Measurements from ENCODE around the gene NTM. TPM values are rescaled to one million over a fixed set of nuclear protein-coding genes. Genes with fewer than 3 reads are reported as not detected.

The NTM gene
- total RNA-seq, 2 donors from 2014 or later = 0.26 to 3.6 TPM

GRCh38 chr11:131888230-131888855 lies 517.9 kb downstream of the NTM start:
- Histone ChIP-seq H3K4me1 (no peaks in the 10 kb centered on the region), H3K36me3 (replicated peaks in 1 of 2; ENCODE audit: insufficient read depth in 1 of 2, low read depth in 2 of 2) (no peaks in the 10 kb centered on the region), H3K4me3 (no peak overlapping the region), H3K27ac (no peak overlapping the region), H3K9me3 (no peaks in the 10 kb centered on the region), H3K27me3 (no peaks in the 10 kb centered on the region)
- no peak for DNase-seq
- ATAC-seq = no peak
- intact Hi-C loops (cut with DNase I) = no loop called here
- TF ChIP-seq POLR2A (IDR thresholded peaks at IDR 0.05) (no peak), CTCF (IDR thresholded peaks at IDR 0.05) (no peak)
- 69 to 78% methylated on average over 13 of the region's 13 CpGs for WGBS, 2 donors

- Histone ChIP-seq H3K27ac (no peak overlapping the region), H3K27me3 (no peaks in the 10 kb centered on the region), H3K4me1 (no peaks in the 10 kb centered on the region), H3K36me3 (replicated peaks in 1 of 2; ENCODE audit: insufficient read depth in 1 of 2, low read depth in 2 of 2) (no peaks in the 10 kb centered on the region), H3K9me3 (no peaks in the 10 kb centered on the region), H3K4me3 (no peak overlapping the region)
- WGBS, 2 donors = 64 to 70% methylated on average over 1 to 2 of the region's 2 CpGs
- ATAC-seq = no peak
- no peak for TF ChIP-seq CTCF (IDR thresholded peaks at IDR 0.05)
- TF ChIP-seq POLR2A (IDR thresholded peaks at IDR 0.05) = no peak
- intact Hi-C loops (cut with DNase I) = no loop called here
- no peak for DNase-seq
Measured at GRCh38 chr11:131889146-131889577, 518.7 kb downstream of the NTM start.

GRCh38 chr11:131889760-131890581 lies 519.6 kb downstream of the NTM start:
- 81 to 84% methylated on average over 4 of the region's 4 CpGs for WGBS, 2 donors
- H3K36me3 ChIP-seq (replicated peaks in 1 of 2; ENCODE audit: insufficient read depth in 1 of 2, low read depth in 2 of 2) = no peaks in the 10 kb centered on the region
- no peaks in the 10 kb centered on the region for H3K9me3 ChIP-seq
- no peak for ATAC-seq
- TF ChIP-seq CTCF (IDR thresholded peaks at IDR 0.05) = no peak
- TF ChIP-seq POLR2A (IDR thresholded peaks at IDR 0.05) = no peak
- no peak overlapping the region for H3K27ac ChIP-seq
- no peaks in the 10 kb centered on the region for H3K4me1 ChIP-seq
- intact Hi-C loops (cut with DNase I) = no loop called here
- no peak for DNase-seq
- H3K27me3 ChIP-seq = no peaks in the 10 kb centered on the region
- no peak overlapping the region for H3K4me3 ChIP-seq

- no peak for DNase-seq
- Histone ChIP-seq H3K4me3 (no peak overlapping the region), H3K4me1 (no peaks in the 10 kb centered on the region), H3K9me3 (no peaks in the 10 kb centered on the region), H3K27me3 (no peaks in the 10 kb centered on the region), H3K36me3 (replicated peaks in 1 of 2; ENCODE audit: insufficient read depth in 1 of 2, low read depth in 2 of 2) (no peaks in the 10 kb centered on the region), H3K27ac (no peak overlapping the region)
- TF ChIP-seq CTCF (IDR thresholded peaks at IDR 0.05) (no peak), POLR2A (IDR thresholded peaks at IDR 0.05) (no peak)
- no peak for ATAC-seq
- intact Hi-C loops (cut with DNase I) = no loop called here
- 81 to 83% methylated on average over 8 of the region's 8 CpGs for WGBS, 2 donors
Measured at GRCh38 chr11:131893103-131893890, 522.9 kb downstream of the NTM start.
